SKM-1 treated with dmso at 0.1 percent for 144 hours (cell line): ENCODE results near the gene CHST3.

Source experiments
- DNase-seq: peaks from one replicate; lab custom pipeline; 2025; ENCODE audit not compliant: unreplicated experiment; lab: John Stamatoyannopoulos, UW

CHST3 gene

DNA sequence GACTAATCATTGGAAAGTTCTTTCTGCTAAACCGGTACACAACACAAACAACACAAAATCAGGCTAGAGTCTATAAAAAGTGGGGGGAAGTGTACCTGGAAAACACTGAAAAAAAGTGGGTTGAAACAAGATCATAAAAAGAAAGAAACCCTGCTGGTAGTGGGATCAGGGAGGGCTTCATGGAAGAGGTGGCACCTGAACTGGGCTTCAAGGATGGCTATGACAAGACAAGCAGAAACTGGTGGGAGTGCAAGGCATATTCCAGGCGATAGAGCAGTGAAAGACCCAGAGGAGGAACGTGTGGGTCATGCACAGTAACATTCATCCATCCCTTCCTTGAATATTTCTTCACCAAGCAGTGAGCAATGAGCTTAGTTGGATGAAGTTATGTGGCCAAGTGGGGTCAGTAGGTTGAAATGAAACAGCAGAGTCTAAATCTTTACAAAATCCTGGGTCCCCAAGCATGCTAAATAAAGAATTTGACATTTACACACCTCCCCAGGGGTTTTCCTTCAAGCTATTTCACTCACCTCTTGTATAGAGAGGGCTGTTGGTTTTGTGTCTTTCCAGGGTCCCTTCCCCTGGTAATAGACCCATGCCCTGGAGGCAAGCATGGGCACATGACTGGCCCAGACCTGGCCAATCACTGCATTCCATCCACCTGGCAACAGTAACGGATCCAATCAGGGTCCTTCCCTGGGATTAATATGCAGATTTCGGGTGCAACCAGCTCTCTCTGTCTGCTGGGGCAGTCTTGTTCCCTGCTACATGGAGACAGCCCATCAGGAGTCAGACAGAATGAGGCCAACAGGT lies 86.0 kb downstream of the CHST3 start:
- no peak for DNase-seq

GRCh38 chr10:72050873-72051272 lies 86.7 kb downstream of the CHST3 start:
- no peak for DNase-seq

- no peak for DNase-seq
These were observed 89.5 kb downstream of the CHST3 start for GRCh38 chr10:72053690-72054089.

- DNase-seq = no peak
These were observed 91.9 kb downstream of the CHST3 start for GRCh38 chr10:72056113-72056512.

GRCh38 chr10:72056932-72057751 lies 92.9 kb downstream of the CHST3 start:
- DNase-seq = no peak

GRCh38 chr10:72058347-72058898 lies 94.2 kb downstream of the CHST3 start:
- DNase-seq = no peak

- no peak for DNase-seq
These were observed 95.0 kb downstream of the CHST3 start for GRCh38 chr10:72058989-72059842.

DNA sequence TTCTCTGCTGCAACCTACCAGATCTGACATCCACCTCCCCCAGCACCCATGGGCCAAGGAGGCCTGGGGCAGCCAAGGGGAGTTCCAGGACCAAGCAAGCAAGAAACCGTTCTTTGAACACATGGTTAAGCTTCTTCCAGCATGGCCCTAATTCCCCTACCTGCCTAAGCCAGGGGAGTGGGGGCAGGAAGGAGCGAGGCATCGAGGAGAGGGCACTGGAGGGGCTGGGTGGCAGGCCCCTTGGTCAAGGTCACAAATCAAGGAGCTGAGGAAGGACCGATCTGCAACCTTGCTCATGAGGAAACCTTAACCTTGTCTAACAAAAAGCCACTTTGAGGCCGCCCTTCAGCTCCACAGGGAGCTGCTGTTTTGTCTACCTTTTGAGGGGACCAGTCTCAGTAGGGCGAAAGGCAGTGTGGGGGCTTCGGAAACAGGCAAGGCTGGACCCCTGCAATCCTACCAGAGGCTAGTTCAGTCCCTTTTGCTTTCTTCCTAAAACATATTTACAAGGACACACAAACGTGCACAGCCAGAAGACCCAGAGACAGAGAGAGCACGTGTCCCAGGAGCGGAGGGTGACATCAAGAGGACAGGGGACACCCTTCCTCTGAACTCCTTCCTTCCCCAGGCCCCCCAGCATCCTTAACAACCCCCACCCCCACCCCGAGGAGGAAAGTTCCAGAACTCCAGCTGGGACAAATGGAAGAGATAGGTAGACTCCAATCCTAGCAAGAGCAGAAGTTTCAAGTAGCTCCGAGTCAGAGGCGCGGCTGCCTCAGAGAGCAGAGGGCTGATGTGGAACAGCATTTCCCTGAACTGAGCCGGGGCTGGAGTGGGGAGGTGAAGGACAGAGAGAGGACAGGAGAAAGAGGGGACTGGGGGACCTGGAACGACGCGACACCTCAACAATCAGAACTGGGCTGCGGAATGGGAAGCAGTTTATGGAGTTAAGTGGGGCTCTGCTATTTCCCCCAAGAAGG lies 95.9 kb downstream of the CHST3 start:
- no peak for DNase-seq

DNA sequence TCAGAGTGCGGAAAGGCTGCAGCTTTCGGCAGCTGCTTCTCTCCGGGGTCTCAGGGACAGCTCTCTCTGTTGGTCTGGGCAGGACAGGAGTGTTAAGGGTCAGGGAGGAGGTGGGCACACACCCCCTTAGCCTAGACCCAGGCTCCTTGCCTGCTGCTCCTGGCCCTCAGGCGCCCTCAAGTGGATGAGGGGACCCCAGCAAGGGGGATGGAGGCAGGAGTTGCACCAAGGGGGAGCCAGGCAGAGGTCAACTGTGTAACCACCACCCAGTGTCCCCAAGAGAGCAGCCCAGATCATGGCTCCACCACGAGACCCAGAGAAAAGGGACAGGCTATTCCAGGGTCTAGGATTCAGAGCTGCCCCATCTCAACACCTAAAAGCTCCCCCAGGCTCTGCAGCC lies 97.3 kb downstream of the CHST3 start:
- DNase-seq = no peak

DNA sequence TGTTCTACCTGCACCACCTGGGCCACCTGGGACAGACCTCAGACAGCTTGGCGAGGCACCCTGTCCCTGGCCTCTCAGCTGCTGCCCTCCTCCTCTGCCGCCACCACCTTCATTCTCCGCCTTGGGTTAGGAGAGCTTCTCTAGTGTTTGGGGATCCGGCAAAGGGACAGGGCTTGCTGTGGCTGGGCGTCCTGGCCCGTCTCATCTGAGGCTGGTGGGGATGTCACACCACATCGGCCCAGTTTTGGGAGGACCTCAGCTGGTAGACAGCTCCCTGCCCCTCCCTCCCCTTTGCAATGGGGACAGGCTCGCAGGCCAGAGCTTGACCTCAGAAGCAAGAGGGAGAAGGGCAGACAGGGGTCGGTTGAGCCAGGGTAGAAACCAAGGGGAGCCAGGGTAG lies 97.7 kb downstream of the CHST3 start:
- DNase-seq = no peak

- no peak for DNase-seq
These were observed 98.2 kb downstream of the CHST3 start for GRCh38 chr10:72062382-72062781.
